HepG2 (cell line): ENCODE results near the gene C16orf89. TPM values are rescaled to one million over a fixed set of nuclear protein-coding genes. Genes with fewer than 3 reads are reported as not detected.

Source experiments
- ASH2L ChIP-seq: fragments of 300-600, 200-600 bp; sonication (generic); IDR thresholded peaks from 2 replicates; pipeline ENCODE4 v1.7.0; 2017; ENCODE audit warnings: low read depth, mild to moderate bottlenecking, moderate library complexity, mixed read lengths, low read length; ENCODE audit not compliant: insufficient read length
- ATF4 ChIP-seq, 2 experiments: fragments of 450-650 bp in 1 of 2; sonication (generic) in 1 of 2; formaldehyde crosslinking; IDR thresholded peaks; 2 replicates each; pipeline versions ENCODE4 v1.5.0 to v1.8.0; 2020 to 2022; ENCODE audit warnings: mild to moderate bottlenecking in 1 of 2, missing genetic modification reagents in 1 of 2
- CREB3 ChIP-seq: sonication (generic); formaldehyde crosslinking; IDR thresholded peaks from 2 replicates; pipeline ENCODE4 v1.5.0; 2020; ENCODE audit warnings: missing genetic modification reagents
- ELK4 ChIP-seq: sonication (generic); formaldehyde crosslinking; IDR thresholded peaks from 2 replicates; pipeline ENCODE4 v1.9.0; 2021; ENCODE audit warnings: missing genetic modification reagents, borderline replicate concordance
- KLF13 ChIP-seq: sonication (generic); formaldehyde crosslinking; IDR thresholded peaks from 2 replicates; pipeline ENCODE4 v1.4.0; 2020; ENCODE audit warnings: mild to moderate bottlenecking, missing genetic modification reagents
- NRL ChIP-seq: sonication (generic); formaldehyde crosslinking; IDR thresholded peaks from 2 replicates; pipeline ENCODE4 v1.5.0; 2020; ENCODE audit warnings: missing genetic modification reagents, mild to moderate bottlenecking, moderate library complexity, borderline replicate concordance
- SP1 ChIP-seq, 2 experiments: fragments of 450-650 bp in 1 of 2; sonication (generic) in 1 of 2; formaldehyde crosslinking in 1 of 2; IDR thresholded peaks; 2 replicates each; pipeline versions ENCODE4 v1.4.0 to v1.6.1; 2016 to 2020; ENCODE audit warnings: missing genetic modification reagents in 1 of 2
- SP5 ChIP-seq: IDR thresholded peaks from 2 replicates; pipeline ENCODE4 v1.6.1; 2016; ENCODE audit warnings: low read depth, borderline replicate concordance
- SPEN ChIP-seq: sonication (generic); formaldehyde crosslinking; IDR thresholded peaks from 2 replicates; pipeline ENCODE4 v1.5.1; 2020; ENCODE audit warnings: low read depth, mild to moderate bottlenecking, missing genetic modification reagents
- ZBTB7B ChIP-seq: sonication (generic); formaldehyde crosslinking; IDR thresholded peaks from 2 replicates; pipeline ENCODE4 v1.4.0; 2020; ENCODE audit warnings: missing genetic modification reagents
- ZGPAT ChIP-seq: IDR thresholded peaks from 2 replicates; pipeline ENCODE4 v1.6.1; 2016; ENCODE audit warnings: mild to moderate bottlenecking
- ZNF124 ChIP-seq: sonication (generic); formaldehyde crosslinking; IDR thresholded peaks from 2 replicates; pipeline ENCODE4 v1.4.0; 2020; ENCODE audit warnings: missing genetic modification reagents
- ZNF564 ChIP-seq: sonication (generic); formaldehyde crosslinking; IDR thresholded peaks from 2 replicates; pipeline ENCODE4 v1.8.1; 2023; ENCODE audit warnings: mild to moderate bottlenecking, missing genetic modification reagents
- ZNF576 ChIP-seq: sonication (generic); formaldehyde crosslinking; IDR thresholded peaks from 2 replicates; pipeline ENCODE4 v1.4.0; 2020; ENCODE audit warnings: mild to moderate bottlenecking, missing genetic modification reagents
- ZNF598 ChIP-seq: sonication (generic); formaldehyde crosslinking; IDR thresholded peaks from 2 replicates; pipeline ENCODE4 v1.5.1; 2020; ENCODE audit warnings: mild to moderate bottlenecking, missing genetic modification reagents, borderline replicate concordance
- ZNF709 ChIP-seq: sonication (generic); formaldehyde crosslinking; IDR thresholded peaks from 2 replicates; pipeline ENCODE4 v1.5.0; 2020; ENCODE audit warnings: mild to moderate bottlenecking, missing genetic modification reagents
- ZNF710 ChIP-seq: sonication (generic); formaldehyde crosslinking; IDR thresholded peaks from 2 replicates; pipeline ENCODE4 v1.5.0; 2020; ENCODE audit warnings: mild to moderate bottlenecking, missing genetic modification reagents, borderline replicate concordance
- ZNF770 ChIP-seq: sonication (generic); formaldehyde crosslinking; IDR thresholded peaks from 2 replicates; pipeline ENCODE4 v1.5.0; 2020; ENCODE audit warnings: mild to moderate bottlenecking, missing genetic modification reagents
- polyA plus RNA-seq, 8 experiments: library from polyadenylated mRNA; depleted of rRNA in 3 of 8; stranded (reverse) in 7 of 8; unstranded in 1 of 8; fragments of >200 nt; fragmentation: Illumina TruSeq in 4 of 8; extraction: Trizol in 4 of 8; gene quantifications; 2 replicates each; pipeline versions ENCODE4 v1.2.1 to v1.2.3, GENCODE V29; 2011 to 2016; ENCODE audit warnings: low read depth in 4 of 8, missing spikeins in 1 of 8, mixed read lengths in 1 of 8; ENCODE audit not compliant: insufficient read depth in 1 of 8
- total RNA-seq, 5 experiments: library from RNA; depleted of rRNA; stranded (reverse); fragments of >200 nt; fragmentation: Illumina TruSeq; extraction: Trizol; gene quantifications; 2 replicates each; pipeline ENCODE4 v1.2.3, GENCODE V29; 2016; ENCODE audit warnings: low read depth in 1 of 5

The C16orf89 gene
- total and polyA plus RNA-seq, 2 of the 13 experiments (the other 11 are each of a cell fraction or from before 2014, with no cell fraction given) = 1.9 to 3.4 TPM

- peak; percentile 90 for TF ChIP-seq ZNF710
- TF ChIP-seq ZBTB7B = peak; percentile 30; the same call in 1 of the 2 replicates
- TF ChIP-seq ZNF124 (CRISPR knock-in tag) = peak; percentile 80; the same call in 1 of the 2 replicates
- 0 out of 2 replicates have a peak, but pooled peaks have one; percentile 54 for TF ChIP-seq ZNF576 (CRISPR knock-in tag)
- peak; percentile 82; the same call in 1 of the 2 replicates for TF ChIP-seq NRL (CRISPR knock-in tag)
- peak; percentile 81; the same call in 1 of the 2 replicates for TF ChIP-seq ZNF709 (CRISPR knock-in tag)
- TF ChIP-seq SPEN = peak; percentile 78
- TF ChIP-seq ZNF770 (CRISPR knock-in tag) = peak; percentile 69; the same call in 1 of the 2 replicates
- peak; percentile 51; the same call in 1 of the 2 replicates for TF ChIP-seq SP1 (IDR thresholded peaks at IDR 0.05)
- TF ChIP-seq SP1 (CRISPR knock-in tag; IDR thresholded peaks at IDR 0.05) = peak; percentile 79
- TF ChIP-seq ZNF564 = peak; percentile 86
- TF ChIP-seq SP5 (CRISPR knock-in tag) = peak; percentile 35; the same call in 1 of the 2 replicates
- peak; percentile 22 for TF ChIP-seq ASH2L
- TF ChIP-seq ELK4 (CRISPR knock-in tag) = peak; percentile 69; the same call in 1 of the 2 replicates
- peak; percentile 95; the same call in 1 of the 2 replicates for TF ChIP-seq KLF13 (CRISPR knock-in tag)
- 0 out of 2 replicates have a peak, but pooled peaks have one; percentile 63 for TF ChIP-seq CREB3 (CRISPR knock-in tag)
- peak in 1 of 2 experiments; percentile 74; a peak in 2 of 4 replicates for TF ChIP-seq ATF4 (CRISPR knock-in tag; IDR thresholded peaks at IDR 0.05)
- peak; percentile 80 for TF ChIP-seq ZGPAT
- peak; percentile 77; the same call in 1 of the 2 replicates for TF ChIP-seq ZNF598
These were observed 31.9 kb upstream of the C16orf89 start, which contains the start of gene EEF2KMT (continued) for GRCh38 chr16:5097470-5098220.
